Neuronal stem cell (in vitro differentiated cells): ENCODE results near the gene ENOX1.

Experiments used
- DNase-seq: peaks from one replicate; pipeline ENCODE4 v3.0.0-alpha.2; 2013; ENCODE audit warnings: low spot score
- H2AFZ ChIP-seq: one replicate; pipeline ENCODE4 v1.6.1; 2013; ENCODE audit warnings: mild to moderate bottlenecking, low read length, inconsistent platforms
- H2AK5ac ChIP-seq: 2 replicates; pipeline ENCODE4 v1.6.1; 2013; ENCODE audit warnings: low read depth, mild to moderate bottlenecking, inconsistent platforms, low read length, moderate library complexity, mixed read lengths
- H2BK120ac ChIP-seq: 2 replicates; pipeline ENCODE4 v1.6.1; 2013; ENCODE audit warnings: low read depth, mild to moderate bottlenecking, inconsistent platforms, low read length, moderate library complexity, mixed read lengths
- H2BK12ac ChIP-seq: one replicate; pipeline ENCODE4 v1.6.1; 2013; ENCODE audit warnings: low read length, inconsistent platforms
- H2BK15ac ChIP-seq: 2 replicates; pipeline ENCODE4 v1.6.1; 2013; ENCODE audit warnings: mild to moderate bottlenecking, low read length, inconsistent platforms, mixed read lengths
- H2BK5ac ChIP-seq: one replicate; pipeline ENCODE4 v1.6.1; 2013; ENCODE audit warnings: inconsistent platforms, mild to moderate bottlenecking, low read length, moderate library complexity
- H3K14ac ChIP-seq: one replicate; pipeline ENCODE4 v1.6.1; 2013; ENCODE audit warnings: low read length, inconsistent platforms
- H3K18ac ChIP-seq: 2 replicates; pipeline ENCODE4 v1.6.1; 2013; ENCODE audit warnings: low read length, inconsistent platforms
- H3K23ac ChIP-seq: 2 replicates; pipeline ENCODE4 v1.6.1; 2013; ENCODE audit warnings: low read depth, mild to moderate bottlenecking, mixed read lengths, low read length, inconsistent platforms; ENCODE audit not compliant: poor library complexity
- H3K27ac ChIP-seq: replicated peaks from 3 replicates; pipeline ENCODE4 v1.5.1; 2013; ENCODE audit warnings: low read length, inconsistent platforms
- H3K27me3 ChIP-seq, 3 experiments: 2 replicates each; pipeline ENCODE4 v1.6.1; 2013; ENCODE audit warnings: low read length in 3 of 3, mild to moderate bottlenecking in 2 of 3, inconsistent platforms in 1 of 3, low read depth in 1 of 3, mixed read lengths in 1 of 3, moderate library complexity in 1 of 3; ENCODE audit not compliant: control insufficient read depth in 3 of 3, insufficient read depth in 3 of 3
- H3K36me3 ChIP-seq, 2 donors: replicated peaks in 1 of 2; 2 replicates each; pipeline ENCODE4 v1.6.1; 2013; ENCODE audit warnings: low read length in 2 of 2; ENCODE audit not compliant: control insufficient read depth in 2 of 2, insufficient read depth in 2 of 2
- H3K4ac ChIP-seq: 2 replicates; pipeline ENCODE4 v1.6.1; 2013; ENCODE audit warnings: inconsistent platforms, mild to moderate bottlenecking, low read length, moderate library complexity
- H3K4me1 ChIP-seq, 2 donors: 1 replicate in 1 of 2; 2 replicates in 1 of 2; pipeline ENCODE4 v1.6.1; 2013; ENCODE audit warnings: low read length in 2 of 2, low read depth in 1 of 2; ENCODE audit not compliant: control insufficient read depth in 2 of 2, insufficient read depth in 1 of 2
- H3K4me2 ChIP-seq: one replicate; pipeline ENCODE4 v1.6.1; 2013; ENCODE audit warnings: mild to moderate bottlenecking, low read length, inconsistent platforms; ENCODE audit not compliant: insufficient read depth, poor library complexity, severe bottlenecking
- H3K4me3 ChIP-seq, 2 donors: 2 replicates each; pipeline ENCODE4 v1.5.1; 2013; ENCODE audit warnings: low read length in 2 of 2, mild to moderate bottlenecking in 2 of 2, inconsistent platforms in 1 of 2, moderate library complexity in 1 of 2
- H3K79me1 ChIP-seq: one replicate; pipeline ENCODE4 v1.6.1; 2013; ENCODE audit warnings: low read depth, mild to moderate bottlenecking, inconsistent platforms, low read length, moderate library complexity
- H3K9ac ChIP-seq: one replicate; pipeline ENCODE4 v1.6.1; 2013; ENCODE audit warnings: mild to moderate bottlenecking, low read depth, low read length, inconsistent platforms; ENCODE audit not compliant: poor library complexity
- H3K9me3 ChIP-seq, 2 donors: replicated peaks in 1 of 2; 2 replicates each; pipeline versions ENCODE3 to v1.6.1; 2013; ENCODE audit warnings: low read length in 2 of 2, mild to moderate bottlenecking in 2 of 2, inconsistent platforms in 1 of 2, low read depth in 1 of 2, mixed read lengths in 1 of 2, moderate library complexity in 1 of 2; ENCODE audit not compliant: control insufficient read depth in 2 of 2, insufficient read depth in 1 of 2
- H4K8ac ChIP-seq: one replicate; pipeline ENCODE4 v1.6.1; 2013; ENCODE audit warnings: low read depth, mild to moderate bottlenecking, inconsistent platforms, low read length, moderate library complexity
- H4K91ac ChIP-seq: one replicate; pipeline ENCODE4 v1.6.1; 2013; ENCODE audit warnings: low read length, low read depth, mild to moderate bottlenecking, inconsistent platforms; ENCODE audit not compliant: poor library complexity
- WGBS, 2 donors: extraction: QIAGEN DNeasy Blood & Tissue Kit; methylation state at CpG; one replicate each; pipeline ENCODE4 v1.1.7; 2013; ENCODE audit warnings: missing lambda C conversion rate in 2 of 2, mixed read lengths in 1 of 2; ENCODE audit not compliant: insufficient read length in 2 of 2, insufficient replicate concordance in 1 of 2; ENCODE audit errors: extremely low coverage in 2 of 2; 5-methylcytosine and 5-hydroxymethylcytosine counted together

The ENOX1 gene

DNA sequence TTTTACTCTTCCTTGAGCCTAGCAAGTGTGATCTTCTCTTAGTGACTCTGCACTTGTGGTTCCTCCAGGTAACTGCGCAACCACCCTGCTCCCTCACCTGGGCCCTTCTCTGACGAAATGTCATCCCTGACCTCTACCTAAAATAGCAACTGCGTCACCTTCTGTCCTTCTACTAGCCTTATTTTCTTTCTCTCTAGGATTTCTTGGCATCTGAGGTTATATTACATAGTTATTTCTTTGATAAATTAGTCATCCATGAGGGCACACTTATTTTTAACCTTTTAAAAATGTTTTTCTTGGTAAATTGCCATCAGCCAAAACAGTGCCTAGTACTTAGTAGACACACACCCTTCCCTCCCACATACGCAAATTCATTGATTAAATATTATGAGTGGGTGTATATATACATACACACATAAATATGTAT lies 355.5 kb downstream of the ENOX1 start:
- no peak overlapping the region for H2BK12ac ChIP-seq
- DNase-seq: no peak
- H3K4ac ChIP-seq: no peak overlapping the region
- no peaks in the 10 kb centered on the region for H3K27me3 ChIP-seq
- no peak overlapping the region for H4K91ac ChIP-seq
- no peaks in the 10 kb centered on the region for H3K79me1 ChIP-seq
- H3K18ac ChIP-seq: no peak overlapping the region
- no peak overlapping the region for H4K8ac ChIP-seq
- H2AFZ ChIP-seq: no peak overlapping the region
- H3K4me3 ChIP-seq: no peak overlapping the region
- H2BK120ac ChIP-seq: no peak overlapping the region
- no peaks in the 10 kb centered on the region for H3K9me3 ChIP-seq
- no peak overlapping the region for H3K9ac ChIP-seq
- H3K36me3 ChIP-seq: no peaks in the 10 kb centered on the region
- H2BK5ac ChIP-seq: no peak overlapping the region
- H3K23ac ChIP-seq: no peak overlapping the region
- H3K14ac ChIP-seq: no peak overlapping the region
- peaks cover 0 to 2% of the 10 kb centered on the region in 2 donors for H3K4me1 ChIP-seq
- H3K27ac ChIP-seq: no peak overlapping the region
- H2AK5ac ChIP-seq: no peak overlapping the region
- H2BK15ac ChIP-seq: no peak overlapping the region
- WGBS, 2 donors: no CpG with 5 or more reads among the region's 4 CpGs
- no peak overlapping the region for H3K4me2 ChIP-seq

- no peak overlapping the region for H3K18ac ChIP-seq
- H3K4ac ChIP-seq: no peak overlapping the region
- H3K4me3 ChIP-seq: no peak overlapping the region
- H2AFZ ChIP-seq: no peak overlapping the region
- H3K36me3 ChIP-seq: no peaks in the 10 kb centered on the region
- H2BK12ac ChIP-seq: no peak overlapping the region
- no peak overlapping the region for H2BK120ac ChIP-seq
- H2BK15ac ChIP-seq: no peak overlapping the region
- H3K79me1 ChIP-seq: no peaks in the 10 kb centered on the region
- H3K27ac ChIP-seq: no peak overlapping the region
- H3K4me1 ChIP-seq: peaks cover 2 to 13% of the 10 kb centered on the region in 2 donors
- H3K9ac ChIP-seq: no peak overlapping the region
- H3K9me3 ChIP-seq: no peaks in the 10 kb centered on the region
- H2BK5ac ChIP-seq: no peak overlapping the region
- no peak overlapping the region for H3K14ac ChIP-seq
- no peak overlapping the region for H2AK5ac ChIP-seq
- no peaks in the 10 kb centered on the region for H3K27me3 ChIP-seq
- no peak overlapping the region for H3K23ac ChIP-seq
- no peak for DNase-seq
- no CpG with 5 or more reads among the region's 8 CpGs for WGBS, 2 donors
- H4K8ac ChIP-seq: no peak overlapping the region
- no peak overlapping the region for H3K4me2 ChIP-seq
- no peak overlapping the region for H4K91ac ChIP-seq
Observed at GRCh38 chr13:43428545-43429296, 358.1 kb downstream of the ENOX1 start.

- no peak overlapping the region for H3K27ac ChIP-seq
- no peak overlapping the region for H3K18ac ChIP-seq
- no peaks in the 10 kb centered on the region for H3K27me3 ChIP-seq
- no peak overlapping the region for H4K8ac ChIP-seq
- no peak overlapping the region for H3K4me3 ChIP-seq
- no peak overlapping the region for H2AFZ ChIP-seq
- no peak overlapping the region for H2BK15ac ChIP-seq
- DNase-seq: no peak
- H3K4me1 ChIP-seq: peaks cover 2 to 13% of the 10 kb centered on the region in 2 donors
- no CpG with 5 or more reads among the region's 4 CpGs for WGBS, 2 donors
- no peak overlapping the region for H2BK120ac ChIP-seq
- no peak overlapping the region for H3K4ac ChIP-seq
- no peak overlapping the region for H2BK12ac ChIP-seq
- no peak overlapping the region for H2AK5ac ChIP-seq
- H3K14ac ChIP-seq: no peak overlapping the region
- no peaks in the 10 kb centered on the region for H3K79me1 ChIP-seq
- H2BK5ac ChIP-seq: no peak overlapping the region
- H3K4me2 ChIP-seq: no peak overlapping the region
- H3K9me3 ChIP-seq: no peaks in the 10 kb centered on the region
- no peak overlapping the region for H3K9ac ChIP-seq
- H3K36me3 ChIP-seq: no peaks in the 10 kb centered on the region
- no peak overlapping the region for H4K91ac ChIP-seq
- no peak overlapping the region for H3K23ac ChIP-seq
Observed at GRCh38 chr13:43426355-43426754, 360.4 kb downstream of the ENOX1 start.

GRCh38 chr13:43425234-43425633 lies 361.5 kb downstream of the ENOX1 start:
- H2BK12ac ChIP-seq: no peak overlapping the region
- no peak overlapping the region for H2AK5ac ChIP-seq
- no peak overlapping the region for H3K23ac ChIP-seq
- no peak overlapping the region for H2BK5ac ChIP-seq
- H2BK15ac ChIP-seq: no peak overlapping the region
- H3K4me3 ChIP-seq: no peak overlapping the region
- H3K4ac ChIP-seq: no peak overlapping the region
- no peak overlapping the region for H3K9ac ChIP-seq
- H3K4me2 ChIP-seq: no peak overlapping the region
- no peaks in the 10 kb centered on the region for H3K9me3 ChIP-seq
- H3K36me3 ChIP-seq: no peaks in the 10 kb centered on the region
- H2AFZ ChIP-seq: peak overlapping the region; percentile 6
- no peak overlapping the region for H4K91ac ChIP-seq
- no peak overlapping the region for H4K8ac ChIP-seq
- no peak for DNase-seq
- no peak overlapping the region for H3K14ac ChIP-seq
- H3K27me3 ChIP-seq: no peaks in the 10 kb centered on the region
- no peak overlapping the region for H3K18ac ChIP-seq
- WGBS, 2 donors: no CpG with 5 or more reads among the region's 1 CpG
- H3K27ac ChIP-seq: no peak overlapping the region
- H3K4me1 ChIP-seq: peaks cover 2 to 13% of the 10 kb centered on the region in 2 donors
- no peak overlapping the region for H2BK120ac ChIP-seq
- no peaks in the 10 kb centered on the region for H3K79me1 ChIP-seq
